LoVo (cell line): ENCODE results near the gene FAM89B.

Source experiments
- DNase-seq: peaks from one replicate; pipeline ENCODE4 v3.0.0-alpha.2; 2016; ENCODE audit warnings: low spot score

The FAM89B gene

DNA sequence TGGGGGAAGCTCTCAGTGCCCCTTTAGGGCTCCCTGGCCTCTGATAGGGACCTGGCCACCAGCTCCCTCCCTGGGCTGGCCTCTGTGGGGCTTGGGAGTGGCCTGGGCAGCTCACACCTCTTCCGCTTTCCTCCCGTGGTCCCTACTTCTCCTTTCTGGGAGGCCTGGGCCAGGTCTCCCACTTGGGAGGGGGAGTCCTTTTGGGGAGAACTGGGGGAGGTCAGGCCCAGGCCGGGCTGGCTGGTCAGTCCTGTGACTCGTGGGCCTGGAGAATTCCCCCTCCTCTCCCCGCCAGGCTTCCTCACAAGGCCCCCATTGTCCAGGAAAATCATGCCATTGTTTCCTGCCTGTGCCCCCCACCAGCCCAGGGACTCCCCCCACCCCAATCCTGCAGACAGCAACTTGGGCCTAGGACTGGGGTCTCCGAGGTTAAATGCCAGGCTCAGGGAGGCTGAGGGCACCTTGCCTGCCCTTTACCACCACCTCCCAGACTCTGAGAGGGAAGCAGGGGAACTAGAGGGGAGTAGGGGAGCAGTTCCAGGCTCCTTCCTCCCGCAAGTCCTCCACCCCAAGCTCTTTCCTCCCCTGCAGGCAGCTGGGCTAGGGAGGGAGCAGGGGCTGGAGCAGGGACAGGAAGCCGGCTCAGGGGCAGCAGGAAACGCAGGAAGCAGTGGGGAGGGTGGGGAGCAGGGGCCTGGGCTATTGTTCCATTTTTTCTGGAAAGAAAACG, 38.9 kb downstream of the FAM89B start:
- DNase-seq = no peak

DNA sequence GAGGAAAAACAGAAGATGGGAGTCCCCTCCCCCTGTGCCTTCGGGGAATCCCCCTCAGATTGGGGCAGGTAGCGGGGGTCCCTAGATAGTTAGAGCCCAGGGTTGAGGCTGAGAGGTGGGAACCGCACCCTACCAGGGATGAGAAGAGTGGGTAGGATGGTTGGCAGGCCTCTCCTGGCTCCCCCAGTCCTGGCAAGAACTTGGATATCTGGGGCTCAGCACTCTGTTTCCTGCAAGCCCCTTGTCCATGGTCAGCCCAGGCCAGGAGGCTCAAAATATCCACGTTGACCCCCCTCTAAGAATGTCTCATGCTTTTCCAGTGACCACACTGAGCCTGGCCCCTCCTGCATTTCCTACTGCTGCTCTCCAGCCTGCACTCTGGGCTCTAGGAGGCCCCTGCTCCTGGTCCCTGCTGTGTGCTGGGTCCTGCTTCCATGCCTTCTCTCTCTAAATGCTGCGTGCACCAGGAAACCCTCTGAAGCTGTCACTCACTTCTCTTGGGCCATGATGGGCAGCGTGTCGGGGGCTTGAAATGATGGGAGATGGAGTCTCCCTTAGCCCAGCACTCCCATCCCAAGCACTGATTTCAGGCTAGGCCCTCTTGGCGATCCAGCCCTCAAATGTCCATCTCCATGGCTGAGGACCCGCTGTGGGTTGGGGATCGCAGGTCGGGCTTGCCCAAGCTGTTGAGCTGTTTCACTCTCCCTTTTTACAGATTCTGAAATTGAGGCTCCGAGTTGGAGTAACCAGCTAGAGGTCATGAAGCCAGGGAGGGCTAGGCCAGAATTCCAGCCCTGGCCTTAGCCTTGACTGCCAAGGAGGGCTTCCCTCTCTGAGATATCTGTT, 39.6 kb downstream of the FAM89B start:
- no peak for DNase-seq

DNA sequence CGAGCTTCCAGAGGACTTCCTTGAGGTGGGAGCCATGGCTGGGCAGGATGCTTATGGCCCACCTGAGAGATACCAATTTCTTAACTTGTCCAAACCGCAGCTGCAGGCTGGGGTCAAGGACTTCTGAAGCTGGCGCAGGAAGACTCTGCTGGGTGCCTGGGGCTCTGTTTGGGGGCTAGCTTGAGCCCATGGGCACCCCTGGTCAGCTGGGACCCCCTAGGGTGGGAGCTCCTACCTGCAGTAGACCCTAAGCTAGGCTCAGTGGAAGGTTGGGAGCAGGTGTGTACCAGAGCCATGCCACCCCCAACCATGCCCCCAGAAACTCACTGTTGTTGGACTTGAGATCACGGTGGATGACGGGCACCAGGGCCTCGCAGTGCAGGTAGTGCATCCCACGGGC, 40.4 kb downstream of the FAM89B start:
- no peak for DNase-seq

DNA sequence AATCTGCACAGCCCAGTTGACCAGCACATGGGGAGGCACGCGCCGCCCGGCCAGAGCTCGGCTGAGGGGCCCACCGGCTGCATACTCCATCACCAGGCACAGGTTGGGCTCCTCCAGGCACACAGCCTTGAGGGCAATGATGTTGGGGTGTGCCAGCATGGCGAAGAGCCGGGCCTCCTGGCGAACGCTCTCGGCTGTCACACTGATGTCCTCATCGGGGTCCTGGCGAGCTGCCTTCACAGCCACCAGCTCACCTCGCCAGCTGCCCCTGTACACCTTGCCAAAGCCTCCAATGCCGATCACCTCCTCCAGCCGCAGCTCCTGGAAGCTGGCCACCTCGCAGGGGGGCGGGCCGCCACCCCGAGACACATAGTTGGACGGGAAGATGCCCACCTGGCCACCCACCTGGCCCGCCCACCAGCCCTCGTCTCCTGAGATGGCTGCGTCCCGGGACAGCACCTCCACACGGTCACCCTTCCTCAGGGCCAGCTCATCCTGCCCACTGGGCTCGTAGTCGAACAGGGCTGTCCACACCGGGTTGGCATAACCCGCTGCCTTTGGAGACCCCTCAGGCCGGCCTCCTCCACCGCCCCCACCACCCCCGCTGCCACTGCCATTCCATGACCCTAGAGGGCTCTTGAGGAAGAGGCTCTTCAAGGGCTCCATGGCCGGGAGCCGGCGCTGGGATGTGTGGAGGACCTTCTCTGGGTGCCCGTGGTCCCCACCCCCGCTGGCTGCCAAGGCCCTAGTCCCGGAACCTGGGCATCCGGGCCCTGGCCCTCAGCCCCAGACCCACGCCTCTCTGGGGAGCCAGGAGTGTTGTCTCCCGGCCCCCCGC, 41.0 kb downstream of the FAM89B start:
- DNase-seq = no peak

DNA sequence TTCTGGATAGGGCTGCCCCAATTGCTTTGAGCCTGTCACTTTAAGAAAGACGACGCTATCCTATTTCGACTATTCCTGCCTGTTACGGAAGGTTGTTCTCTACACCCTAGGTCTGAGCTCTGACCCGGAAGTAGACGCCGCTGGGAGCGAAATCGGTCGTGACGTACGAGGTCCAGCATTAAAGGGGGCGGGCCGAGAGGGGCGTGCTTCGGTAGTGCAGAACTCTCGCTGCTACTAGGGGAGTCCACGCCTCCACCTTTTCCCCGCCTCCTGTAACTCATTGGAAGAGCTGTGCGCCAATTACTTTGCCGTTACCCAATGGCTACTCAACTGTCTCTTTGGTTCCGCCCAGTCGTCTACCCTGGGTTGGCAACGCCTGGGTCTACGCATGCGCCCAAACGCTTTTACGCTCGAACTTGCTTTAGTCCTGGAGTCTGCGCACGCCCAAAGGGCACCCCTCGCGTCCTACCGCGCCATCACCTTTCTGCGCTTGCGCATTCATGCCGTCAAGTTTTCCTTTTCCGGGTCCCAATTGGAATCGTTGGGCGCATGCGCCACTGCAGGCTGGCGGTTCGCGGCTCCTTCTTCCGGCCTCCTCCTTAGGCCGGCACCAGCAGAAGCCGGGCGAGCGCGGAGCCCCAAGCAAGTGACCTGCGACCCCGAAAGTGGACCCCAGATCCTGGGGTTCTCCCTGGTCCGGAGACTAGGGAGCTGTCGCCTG, 43.1 kb downstream of the FAM89B start, which contains the start of gene PCNX3:
PCNX3 (plus strand) TSS at position 548 of the 721 bp plus-strand sequence. CDS start 536 bp downstream, outside the sequence.
- DNase-seq = peak; percentile 100

DNA sequence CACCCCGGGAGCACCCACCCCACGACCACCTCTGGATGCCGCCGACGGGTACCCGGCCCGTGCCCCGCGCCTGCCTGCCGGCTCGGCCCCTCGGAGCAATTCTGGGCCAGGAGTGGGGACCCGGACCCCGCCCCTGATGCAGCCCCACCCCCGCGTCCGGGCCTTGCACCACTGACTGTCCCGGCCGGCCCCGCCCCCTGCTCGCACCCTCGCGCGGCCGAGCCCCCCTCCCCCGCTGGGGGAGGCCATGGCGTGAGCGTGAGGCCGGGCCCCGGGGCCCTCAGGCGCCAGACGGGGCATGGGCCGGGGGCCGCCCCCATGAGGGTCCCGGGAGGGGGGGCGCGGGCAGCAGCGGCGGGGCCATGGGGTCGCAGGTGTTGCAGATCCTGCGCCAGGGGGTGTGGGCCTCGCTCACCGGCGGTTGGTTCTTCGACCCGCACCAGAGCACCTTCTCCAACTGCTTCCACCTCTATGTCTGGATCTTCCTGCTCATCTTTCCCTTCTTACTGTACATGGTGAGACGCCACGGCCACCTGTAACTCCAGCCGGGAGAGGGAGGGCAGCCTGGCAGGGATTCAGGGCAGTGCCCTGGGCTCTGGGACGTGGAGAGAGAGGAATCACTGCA, 43.7 kb downstream of the FAM89B start:
- DNase-seq = no peak

DNA sequence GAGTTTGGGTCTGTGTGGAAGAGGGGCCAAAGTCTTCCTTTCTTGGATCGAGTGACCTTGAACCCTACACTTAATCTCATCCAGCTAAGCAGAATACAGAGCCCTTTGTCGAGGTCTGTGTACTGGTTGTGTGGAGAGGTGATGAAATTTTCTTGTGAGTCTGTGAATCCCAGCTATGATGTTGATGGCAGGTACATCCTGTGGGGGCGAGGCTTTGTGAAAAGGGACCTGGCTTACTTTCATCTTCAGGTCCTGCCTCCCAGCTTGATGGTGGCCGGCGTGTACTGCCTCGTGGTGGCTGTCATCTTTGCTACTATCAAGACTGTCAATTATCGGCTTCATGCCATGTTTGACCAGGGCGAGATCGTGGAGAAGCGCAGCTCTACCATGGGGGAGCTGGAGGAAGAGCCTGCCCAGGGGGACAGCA, 44.2 kb downstream of the FAM89B start:
- DNase-seq = no peak

DNA sequence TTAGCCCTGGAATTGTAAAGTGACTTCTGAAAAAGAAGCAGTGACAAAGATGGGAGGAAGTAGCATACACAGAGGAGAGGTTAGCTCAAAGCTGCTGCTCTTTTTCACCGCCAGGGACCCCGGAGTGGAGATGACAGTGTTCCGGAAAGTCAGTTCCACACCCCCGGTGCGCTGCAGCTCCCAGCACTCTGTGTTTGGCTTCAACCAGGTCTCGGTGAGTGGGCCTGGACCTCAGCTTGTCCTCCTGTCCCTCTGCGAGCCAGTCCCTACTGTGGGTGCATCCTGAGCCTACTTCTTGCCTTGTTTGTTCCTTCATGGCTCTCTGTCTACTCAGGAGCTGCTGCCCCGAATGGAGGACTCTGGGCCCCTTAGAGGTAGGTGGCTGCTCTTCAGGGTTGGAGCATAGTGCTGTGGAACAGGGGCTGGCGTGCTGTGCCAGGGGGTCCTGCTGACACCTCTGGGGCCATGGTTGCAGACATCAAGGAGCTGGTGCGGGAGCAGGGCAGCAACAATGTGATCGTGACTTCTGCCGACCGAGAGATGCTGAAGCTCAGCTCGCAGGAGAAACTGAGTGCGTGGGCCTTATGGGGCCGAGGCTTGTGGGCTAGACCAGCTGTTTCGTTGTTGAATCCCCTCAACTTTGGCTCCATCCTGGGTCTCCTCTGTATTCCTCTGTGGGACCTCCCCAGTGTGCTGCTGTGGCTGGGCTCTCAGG, 45.0 kb downstream of the FAM89B start:
- DNase-seq = no peak

DNA sequence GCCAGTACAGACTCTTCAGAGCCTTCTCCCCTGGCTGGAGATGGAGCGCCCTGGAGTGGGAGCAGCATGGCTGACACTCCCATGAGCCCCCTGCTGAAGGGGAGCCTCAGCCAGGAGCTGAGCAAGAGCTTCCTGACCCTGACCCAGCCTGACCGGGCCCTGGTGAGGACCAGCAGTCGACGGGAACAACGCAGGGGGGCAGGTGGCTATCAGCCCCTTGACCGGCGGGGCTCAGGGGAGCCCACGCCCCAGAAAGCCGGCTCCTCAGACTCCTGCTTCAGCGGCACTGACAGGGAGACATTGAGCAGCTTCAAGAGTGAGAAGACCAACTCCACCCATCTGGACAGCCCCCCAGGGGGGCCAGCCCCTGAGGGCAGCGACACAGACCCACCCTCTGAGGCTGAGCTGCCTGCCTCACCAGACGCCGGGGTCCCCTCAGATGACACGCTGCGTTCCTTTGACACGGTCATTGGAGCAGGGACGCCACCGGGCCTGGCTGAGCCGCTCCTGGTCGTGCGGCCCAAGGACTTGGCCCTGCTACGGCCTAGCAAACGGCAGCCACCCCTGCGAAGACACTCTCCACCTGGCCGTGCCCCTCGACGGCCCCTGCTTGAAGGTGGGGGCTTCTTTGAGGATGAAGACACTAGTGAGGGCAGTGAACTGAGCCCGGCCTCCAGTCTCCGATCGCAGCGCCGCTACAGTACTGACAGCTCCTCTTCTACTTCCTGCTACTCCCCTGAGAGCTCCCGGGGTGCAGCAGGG, 45.8 kb downstream of the FAM89B start:
- DNase-seq = no peak

DNA sequence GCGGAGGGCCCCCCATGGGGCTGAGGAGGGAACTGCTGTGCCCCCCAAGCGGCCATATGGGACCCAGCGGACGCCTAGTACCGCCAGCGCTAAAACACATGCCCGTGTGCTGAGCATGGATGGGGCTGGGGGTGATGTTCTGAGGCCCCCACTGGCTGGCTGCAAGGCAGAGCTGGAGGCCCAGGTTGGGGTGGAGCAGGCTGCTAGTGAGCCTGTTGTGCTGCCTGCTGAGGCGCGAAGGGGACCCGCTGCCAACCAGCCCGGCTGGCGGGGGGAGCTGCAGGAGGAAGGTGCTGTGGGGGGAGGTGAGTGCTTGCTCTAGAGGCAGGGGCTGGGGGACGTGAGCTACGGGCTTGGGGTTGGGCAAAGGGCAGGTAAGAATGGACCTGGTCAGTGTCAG, 46.4 kb downstream of the FAM89B start:
- no peak for DNase-seq

DNA sequence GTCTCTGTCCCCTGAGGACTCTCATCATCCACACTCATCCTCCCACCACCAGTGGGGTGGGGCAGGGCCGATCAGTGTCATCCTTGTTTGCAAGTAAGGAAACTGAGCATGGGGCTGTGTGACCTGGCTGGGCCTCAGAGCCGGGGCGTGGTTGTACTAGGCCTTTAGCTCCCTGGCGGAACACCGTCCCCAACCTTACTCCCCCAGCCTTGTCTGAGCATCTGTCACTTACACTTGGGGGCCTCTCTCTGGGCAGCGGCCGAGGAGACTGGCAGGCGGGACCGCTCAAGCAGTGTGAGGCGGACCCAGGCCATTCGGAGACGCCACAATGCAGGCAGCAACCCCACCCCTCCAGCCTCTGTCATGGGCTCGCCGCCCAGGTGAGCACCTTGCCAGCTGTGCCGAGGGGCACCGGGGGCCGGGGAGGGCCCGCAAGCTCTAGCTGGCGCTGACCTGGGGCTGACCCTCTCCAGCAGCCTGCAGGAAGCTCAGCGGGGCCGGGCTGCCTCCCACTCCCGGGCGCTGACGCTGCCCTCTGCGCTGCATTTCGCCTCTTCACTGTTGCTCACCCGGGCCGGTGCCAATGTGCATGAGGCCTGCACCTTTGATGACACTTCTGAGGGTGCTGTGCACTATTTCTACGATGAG, 47.1 kb downstream of the FAM89B start:
- no peak for DNase-seq

DNA sequence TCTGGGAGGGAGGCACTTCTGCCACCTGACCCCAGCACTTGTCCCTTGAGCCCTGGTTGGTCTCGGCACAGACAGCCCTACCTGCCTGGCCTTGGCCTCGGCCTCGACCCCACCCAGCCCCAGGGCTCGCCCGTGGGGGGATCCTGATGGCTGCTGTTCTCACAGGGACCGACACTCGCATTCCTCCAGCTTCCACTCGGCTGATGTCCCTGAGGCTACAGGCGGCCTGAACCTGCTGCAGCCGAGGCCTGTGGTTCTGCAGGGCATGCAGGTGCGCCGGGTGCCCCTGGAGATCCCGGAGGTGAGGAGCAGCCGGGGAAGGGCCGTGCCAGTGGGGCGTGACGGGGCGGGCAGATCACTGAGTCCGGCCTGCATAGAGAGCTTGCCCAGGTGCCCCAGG, 48.3 kb downstream of the FAM89B start:
- DNase-seq = no peak

DNA sequence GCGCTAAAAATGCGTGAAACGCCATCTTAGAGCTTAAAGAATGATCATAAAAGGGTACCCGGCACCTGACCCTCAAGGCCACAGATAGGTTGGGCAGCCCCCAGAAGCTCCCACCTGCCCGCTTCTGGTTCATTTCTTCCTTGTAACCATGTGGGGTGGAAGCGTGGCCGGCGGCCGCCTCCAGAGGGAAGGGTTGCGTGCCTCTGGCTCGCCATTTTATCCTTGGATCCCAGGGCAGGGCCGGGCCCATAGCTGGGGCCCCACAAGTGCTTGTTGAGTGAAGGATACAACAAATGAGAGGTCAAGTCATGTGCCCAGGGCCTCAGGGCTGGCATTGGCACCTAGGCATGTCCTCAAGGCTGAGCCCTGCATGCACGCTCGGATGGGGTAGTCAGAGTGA, 49.1 kb downstream of the FAM89B start:
- DNase-seq = no peak

DNA sequence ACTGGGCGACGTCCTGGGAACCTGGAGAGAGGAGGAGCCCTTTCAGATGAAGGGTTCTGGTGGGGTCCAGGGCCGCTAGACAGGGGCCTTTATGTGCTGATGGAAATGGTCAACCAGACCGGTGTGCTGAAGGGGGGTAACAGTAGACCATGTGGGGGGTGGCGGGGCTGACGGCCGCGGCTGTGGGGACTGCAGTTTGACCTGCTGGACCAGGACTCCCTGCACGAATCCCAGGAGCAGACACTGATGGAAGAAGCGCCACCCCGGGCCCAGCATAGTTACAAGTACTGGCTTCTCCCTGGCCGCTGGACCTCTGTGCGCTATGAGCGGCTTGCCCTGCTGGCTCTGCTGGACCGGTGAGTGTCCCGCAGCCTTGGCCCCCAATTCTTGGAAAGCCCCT, 49.7 kb downstream of the FAM89B start:
- DNase-seq = no peak

DNA sequence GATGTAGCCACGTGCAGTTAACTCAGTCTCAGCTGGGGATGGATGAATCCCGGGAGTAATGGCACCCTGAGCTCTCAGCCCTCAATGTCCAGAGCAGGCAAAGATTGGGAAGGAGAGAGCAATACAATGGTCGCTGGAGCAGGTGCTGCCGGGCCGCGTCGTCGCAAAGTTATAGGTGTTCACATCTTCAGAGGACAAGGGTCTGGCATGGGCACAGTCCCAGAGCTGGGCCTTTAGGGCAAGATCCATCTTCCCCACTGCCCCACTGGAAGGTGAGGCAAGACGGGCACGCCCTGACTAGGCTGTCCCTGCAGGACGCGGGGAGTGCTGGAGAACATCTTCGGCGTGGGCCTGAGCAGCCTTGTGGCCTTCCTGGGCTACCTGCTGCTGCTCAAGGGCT, 50.8 kb downstream of the FAM89B start:
- no peak for DNase-seq
